22Rv1 (cell line): ENCODE measurements around the gene SDK1.

ENCODE experiments used
- H3K27ac ChIP-seq: fragments of 450-650 bp; 2 replicates; pipeline ENCODE4 v1.5.1; 2017
- ZFX ChIP-seq: fragments of 450-650 bp; IDR thresholded peaks from 2 replicates; pipeline ENCODE4 v1.6.1; 2017; ENCODE audit warnings: antibody characterized with exemption, borderline replicate concordance
- TF ChIP-seq, protein P1 (sequence below): fragments of 450-650 bp; IDR thresholded peaks from 2 replicates; pipeline ENCODE4 v1.5.1; 2017; ENCODE audit warnings: mild to moderate bottlenecking

Gene SDK1

GRCh38 chr7:4066626-4067475, 765.8 kb downstream of the SDK1 start:
- H3K27ac ChIP-seq = no peak overlapping the region
- TF ChIP-seq, protein P1, sequence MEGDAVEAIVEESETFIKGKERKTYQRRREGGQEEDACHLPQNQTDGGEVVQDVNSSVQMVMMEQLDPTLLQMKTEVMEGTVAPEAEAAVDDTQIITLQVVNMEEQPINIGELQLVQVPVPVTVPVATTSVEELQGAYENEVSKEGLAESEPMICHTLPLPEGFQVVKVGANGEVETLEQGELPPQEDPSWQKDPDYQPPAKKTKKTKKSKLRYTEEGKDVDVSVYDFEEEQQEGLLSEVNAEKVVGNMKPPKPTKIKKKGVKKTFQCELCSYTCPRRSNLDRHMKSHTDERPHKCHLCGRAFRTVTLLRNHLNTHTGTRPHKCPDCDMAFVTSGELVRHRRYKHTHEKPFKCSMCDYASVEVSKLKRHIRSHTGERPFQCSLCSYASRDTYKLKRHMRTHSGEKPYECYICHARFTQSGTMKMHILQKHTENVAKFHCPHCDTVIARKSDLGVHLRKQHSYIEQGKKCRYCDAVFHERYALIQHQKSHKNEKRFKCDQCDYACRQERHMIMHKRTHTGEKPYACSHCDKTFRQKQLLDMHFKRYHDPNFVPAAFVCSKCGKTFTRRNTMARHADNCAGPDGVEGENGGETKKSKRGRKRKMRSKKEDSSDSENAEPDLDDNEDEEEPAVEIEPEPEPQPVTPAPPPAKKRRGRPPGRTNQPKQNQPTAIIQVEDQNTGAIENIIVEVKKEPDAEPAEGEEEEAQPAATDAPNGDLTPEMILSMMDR = no peak
- no peak for TF ChIP-seq ZFX

- TF ChIP-seq ZFX = no peak
- TF ChIP-seq, protein P1 = no peak
- no peak overlapping the region for H3K27ac ChIP-seq
Measured at GRCh38 chr7:4067476-4067760, 766.4 kb downstream of the SDK1 start.

DNA sequence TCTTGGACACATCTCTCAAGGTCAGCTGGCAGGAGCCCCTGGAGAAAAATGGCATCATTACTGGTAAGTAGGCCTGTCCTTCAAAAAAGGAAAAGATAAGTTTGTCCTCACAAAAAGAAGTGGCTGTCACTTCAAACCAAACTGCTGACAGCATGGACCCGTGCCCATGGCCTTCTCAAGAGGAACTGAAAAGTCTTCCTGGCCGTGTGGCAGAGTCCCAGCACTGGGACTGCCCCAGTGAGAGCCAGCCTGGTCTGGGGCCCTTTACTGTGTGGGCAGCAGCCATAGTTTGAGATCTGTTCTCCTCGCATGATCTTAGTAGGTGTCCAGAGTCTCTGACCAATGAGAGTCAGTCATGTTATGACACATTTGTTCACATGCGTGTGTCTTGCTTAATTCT, 766.8 kb downstream of the SDK1 start:
- TF ChIP-seq, protein P1 = no peak
- TF ChIP-seq ZFX = no peak
- no peak overlapping the region for H3K27ac ChIP-seq

DNA sequence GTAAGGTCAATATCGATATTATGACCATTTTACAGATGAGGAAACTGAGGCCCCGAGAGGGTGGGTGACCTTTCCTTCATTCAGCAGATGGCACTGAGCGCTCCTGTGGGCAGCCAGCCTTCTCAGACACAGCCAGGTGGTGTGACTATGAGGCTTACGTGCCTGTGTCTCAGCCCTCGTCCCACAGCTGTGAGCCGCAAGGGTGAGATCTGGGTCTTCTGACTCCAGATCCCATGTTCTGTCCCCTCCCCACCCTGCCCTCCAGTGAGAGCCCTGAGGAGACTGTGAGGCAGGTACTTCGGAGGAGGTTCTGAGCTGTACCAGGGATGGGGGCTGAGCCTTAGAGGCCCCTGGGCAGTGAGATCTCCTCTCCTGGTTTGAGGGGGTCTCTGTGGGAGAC, 767.2 kb downstream of the SDK1 start:
- TF ChIP-seq ZFX = no peak
- TF ChIP-seq, protein P1 = no peak
- H3K27ac ChIP-seq = no peak overlapping the region

DNA sequence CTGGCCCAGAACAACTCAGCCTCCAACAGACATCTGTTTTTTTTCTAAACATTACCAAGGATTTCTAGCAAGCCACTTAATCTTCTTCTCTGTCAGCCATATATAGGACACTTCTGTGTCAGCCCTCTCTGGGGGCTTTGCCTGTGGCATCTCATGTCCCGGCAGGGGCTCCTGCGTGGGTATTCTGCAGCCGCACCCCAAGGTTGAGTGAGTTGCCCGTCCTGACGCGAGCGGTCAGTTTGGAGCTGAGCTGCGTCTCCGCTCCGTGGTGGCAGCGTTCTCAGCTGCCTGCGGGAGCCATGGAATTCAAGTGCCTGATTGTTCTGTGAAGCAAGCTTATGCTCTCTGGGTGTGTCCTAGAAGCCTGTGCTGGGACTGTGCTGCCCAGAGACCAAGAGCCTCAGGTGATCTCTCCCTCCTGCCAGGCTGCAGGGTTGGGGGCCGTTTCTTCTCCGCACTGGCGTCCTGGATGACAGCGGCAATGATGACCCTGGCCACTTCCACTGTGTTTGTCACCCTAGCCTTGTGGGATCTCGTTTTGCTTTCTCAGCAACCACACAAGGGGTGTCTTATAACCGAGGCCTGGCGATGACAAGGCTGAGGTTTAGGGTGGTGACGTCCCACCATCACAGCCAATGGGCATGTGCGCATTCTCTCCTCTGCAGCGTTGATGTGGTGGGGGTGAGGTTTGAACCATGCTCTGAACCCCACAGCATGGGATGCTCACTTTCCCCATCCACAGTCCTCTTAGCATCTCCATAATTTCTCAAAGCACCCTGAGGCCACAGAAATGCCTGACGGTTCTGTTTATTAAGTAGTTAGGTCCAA, 768.4 kb downstream of the SDK1 start:
- no peak for TF ChIP-seq ZFX
- TF ChIP-seq, protein P1 = no peak
- H3K27ac ChIP-seq = no peak overlapping the region

DNA sequence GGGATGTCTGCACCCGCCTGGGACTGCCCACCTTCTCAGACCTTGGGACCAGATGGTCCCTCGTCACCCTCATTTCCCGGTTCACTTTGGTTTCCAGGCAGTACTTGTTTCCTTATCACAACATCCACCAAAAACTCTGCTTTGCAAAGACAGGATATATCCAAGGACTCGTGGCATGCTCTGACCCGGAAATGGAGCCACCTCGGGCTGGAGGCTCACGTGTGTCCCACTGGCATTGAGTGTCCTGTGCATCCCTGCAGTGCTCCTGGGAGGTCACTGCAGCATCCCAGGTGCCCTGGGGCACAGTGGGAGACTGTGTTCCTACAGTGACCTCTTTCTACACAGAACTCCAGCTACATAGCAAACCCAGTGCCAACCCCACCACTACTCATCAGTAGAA, 769.2 kb downstream of the SDK1 start:
- no peak overlapping the region for H3K27ac ChIP-seq
- no peak for TF ChIP-seq ZFX
- TF ChIP-seq, protein P1 = no peak
